Activated CD4-positive, alpha-beta T cell treated with anti-CD3 and anti-CD28 coated beads for 1 hour (primary cell): ENCODE data around the gene CCL26.
A peak's percentile ranks its signal among the peaks of the same experiment; 100 is the strongest.
"Not testable (repeated sequence)": the region's sequence is repeated elsewhere in the genome, so short reads cannot be mapped to it uniquely, and the experiment has no call there.

Source experiments
- DNase-seq: peaks from one replicate; pipeline ENCODE4 v3.0.0-alpha.2; 2020

Gene CCL26

DNA sequence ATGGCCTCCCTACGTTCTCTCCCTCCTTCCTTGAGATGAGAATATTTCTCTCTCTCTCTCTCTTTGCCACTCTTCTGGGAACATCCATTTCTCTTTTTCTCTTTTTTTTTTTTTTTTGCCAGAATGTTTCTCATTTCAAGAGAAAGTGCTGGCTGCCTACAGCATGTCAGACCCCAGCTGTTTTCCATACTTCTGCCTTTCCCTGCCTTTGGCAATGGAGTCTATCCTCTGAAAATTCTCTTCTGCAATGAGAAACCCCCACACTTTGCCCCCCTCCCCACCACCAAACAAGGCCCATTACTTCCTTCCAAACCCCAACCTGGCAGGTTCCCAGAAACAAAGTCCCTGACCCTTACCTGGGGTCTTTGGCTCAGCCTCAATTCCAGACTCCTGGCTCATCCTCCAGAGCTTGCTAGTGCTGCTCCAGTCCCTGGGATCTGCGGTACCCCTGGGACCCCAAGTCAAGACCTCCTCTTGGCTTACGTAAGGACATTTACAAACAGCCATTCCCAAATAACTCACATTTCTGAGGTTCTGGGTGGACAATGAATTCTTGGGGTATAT lies 17.4 kb upstream of the CCL26 start:
- DNase-seq = no peak

DNA sequence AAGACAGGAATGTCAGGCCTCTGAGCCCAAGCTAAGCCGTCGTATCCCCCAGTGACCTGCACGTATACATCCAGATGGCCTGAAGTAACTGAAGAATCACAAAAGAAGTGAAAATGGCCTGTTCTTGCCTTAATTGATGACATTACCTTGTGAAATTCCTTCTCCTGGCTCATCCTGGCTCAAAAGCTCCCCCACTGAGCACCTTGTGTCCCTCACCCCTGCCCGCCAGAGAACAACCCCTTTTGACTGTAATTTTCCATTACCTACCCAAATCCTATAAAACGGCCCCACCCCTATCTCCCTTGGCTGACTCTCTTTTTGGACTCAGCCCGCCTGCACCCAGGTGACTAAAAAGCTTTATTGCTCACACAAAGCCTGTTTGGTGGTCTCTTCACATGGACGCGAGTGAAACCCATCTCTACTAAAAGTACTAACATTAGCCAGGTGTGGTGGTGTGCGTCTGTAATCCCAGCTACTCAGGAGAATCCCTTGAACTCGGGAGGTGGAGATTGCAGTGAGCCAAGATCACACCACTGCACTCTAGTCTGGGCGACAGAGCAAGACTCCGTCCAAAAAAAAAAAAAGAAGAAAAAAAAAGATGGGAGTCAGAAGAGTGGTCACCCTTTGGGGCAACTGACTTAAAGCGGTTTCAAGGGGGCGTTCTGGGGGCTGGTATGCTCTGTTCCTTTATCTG lies 16.3 kb upstream of the CCL26 start:
- DNase-seq = not testable (repeated sequence)

DNA sequence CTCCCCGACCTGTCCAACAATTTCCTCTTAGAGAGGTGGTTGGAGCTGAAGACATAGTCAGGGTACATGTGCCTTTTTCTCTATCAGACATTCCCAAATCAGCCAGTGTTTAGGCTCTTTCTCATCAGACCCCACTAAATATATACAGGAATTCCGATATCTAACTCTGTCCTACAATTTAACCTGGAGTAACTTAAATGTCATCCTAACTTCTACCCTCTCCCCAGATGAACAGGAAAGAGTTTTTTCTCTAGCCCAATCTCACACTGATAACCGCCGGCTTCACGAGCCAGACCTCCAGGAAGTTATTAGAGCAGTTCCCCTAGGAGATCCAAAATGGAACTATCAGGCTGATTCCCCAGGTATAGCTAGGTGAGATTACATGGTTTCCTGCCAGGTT lies 11.0 kb upstream of the CCL26 start:
- DNase-seq = not testable (repeated sequence)

DNA sequence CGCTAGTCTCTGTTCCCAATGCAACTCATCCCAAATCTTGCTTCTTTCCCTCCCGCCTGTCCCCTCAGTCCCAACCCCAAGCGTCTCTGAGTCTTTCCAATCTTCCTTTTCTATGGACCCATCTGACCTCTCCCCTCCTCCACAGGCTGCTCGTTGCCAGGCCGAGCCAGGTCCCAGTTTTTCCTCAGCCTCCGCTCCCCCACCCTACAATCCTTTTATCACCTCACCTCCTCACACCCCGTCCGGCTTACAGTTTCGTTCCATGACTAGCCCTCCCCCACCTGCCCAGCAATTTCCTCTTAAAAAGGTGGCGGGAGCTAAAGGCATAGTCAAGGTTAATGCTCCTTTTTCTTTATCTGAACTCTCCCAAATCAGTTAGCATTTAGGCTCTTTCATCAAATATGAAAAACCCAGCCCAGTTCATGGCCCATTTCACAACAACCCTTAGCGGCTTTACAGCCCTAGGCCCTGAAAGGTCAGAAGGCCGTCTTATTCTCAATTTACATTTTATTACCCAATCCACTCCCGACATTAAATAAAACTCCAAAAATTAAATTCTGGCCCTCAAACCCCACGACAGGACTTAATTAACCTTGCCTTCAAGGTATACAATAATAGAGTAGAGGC lies 8.7 kb upstream of the CCL26 start:
- DNase-seq = not testable (repeated sequence)

DNA sequence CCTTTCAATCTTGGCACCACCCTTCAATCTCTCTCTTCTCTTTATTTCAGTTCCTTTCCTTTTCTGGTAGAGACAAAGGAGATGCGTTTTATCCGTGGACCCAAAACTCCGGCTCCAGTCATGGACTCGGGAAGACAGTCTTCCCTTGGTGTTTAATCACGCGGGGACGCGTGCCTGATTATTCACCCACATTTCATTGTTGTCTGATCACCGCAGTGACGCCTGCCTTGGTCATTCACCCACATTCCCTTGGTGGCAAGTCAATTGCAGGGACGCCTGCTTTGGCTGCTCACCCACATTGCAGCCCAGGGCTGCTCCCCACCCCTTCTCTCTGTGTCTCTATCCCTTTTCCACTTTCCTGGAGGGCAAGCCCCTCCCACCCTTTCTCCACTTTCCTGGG lies 7.5 kb upstream of the CCL26 start:
- not testable (repeated sequence) for DNase-seq

DNA sequence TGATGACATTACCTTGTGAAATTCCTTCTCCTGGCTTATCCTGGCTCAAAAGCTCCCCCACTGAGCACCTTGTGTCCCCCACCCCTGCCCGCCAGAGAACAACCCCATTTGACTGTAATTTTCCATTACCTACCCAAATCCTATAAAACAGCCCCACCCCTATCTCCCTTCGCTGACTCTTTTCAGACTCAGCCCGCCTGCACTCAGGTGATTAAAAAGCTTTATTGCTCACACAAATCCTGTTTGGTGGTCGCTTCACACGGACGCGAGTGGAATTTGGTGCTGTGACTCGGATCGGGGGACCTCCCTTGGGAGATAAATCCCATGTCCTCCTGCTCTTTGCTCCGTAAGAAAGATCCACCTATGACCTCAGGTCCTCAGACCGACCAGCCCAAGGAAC lies 7.0 kb upstream of the CCL26 start:
- not testable (repeated sequence) for DNase-seq

DNA sequence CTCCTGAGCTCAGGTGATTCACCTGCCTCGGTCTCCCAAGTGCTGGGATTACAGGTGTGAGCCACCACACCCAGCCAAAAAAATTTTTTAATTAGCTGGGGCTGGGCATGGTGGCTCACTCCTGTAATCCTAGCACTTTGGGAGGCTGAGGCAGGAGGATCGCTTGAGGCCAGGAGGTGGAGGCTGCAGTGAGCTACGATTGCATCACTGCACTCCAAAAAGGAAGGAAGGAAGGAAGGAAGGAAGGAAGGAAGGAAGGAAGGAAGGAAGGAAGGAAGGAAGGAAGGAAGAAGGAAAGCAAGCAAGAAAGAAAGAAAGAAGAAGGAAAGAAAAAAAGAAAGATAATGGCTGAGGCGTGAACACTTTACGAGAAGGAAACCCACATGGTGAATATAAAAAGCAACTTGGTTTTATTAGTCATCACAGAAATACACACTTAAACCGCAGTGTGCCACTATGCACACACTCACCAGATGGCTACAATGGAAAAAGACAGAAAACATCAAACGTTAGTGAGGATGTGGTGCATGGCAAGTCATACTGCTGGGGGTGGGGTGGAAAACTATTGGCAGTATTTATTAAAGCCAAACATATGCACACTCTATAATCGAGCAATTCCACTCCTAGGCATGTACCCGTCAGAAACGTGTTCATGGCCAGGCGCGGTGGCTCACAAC lies 4.4 kb upstream of the CCL26 start:
- peak; percentile 37 for DNase-seq

DNA sequence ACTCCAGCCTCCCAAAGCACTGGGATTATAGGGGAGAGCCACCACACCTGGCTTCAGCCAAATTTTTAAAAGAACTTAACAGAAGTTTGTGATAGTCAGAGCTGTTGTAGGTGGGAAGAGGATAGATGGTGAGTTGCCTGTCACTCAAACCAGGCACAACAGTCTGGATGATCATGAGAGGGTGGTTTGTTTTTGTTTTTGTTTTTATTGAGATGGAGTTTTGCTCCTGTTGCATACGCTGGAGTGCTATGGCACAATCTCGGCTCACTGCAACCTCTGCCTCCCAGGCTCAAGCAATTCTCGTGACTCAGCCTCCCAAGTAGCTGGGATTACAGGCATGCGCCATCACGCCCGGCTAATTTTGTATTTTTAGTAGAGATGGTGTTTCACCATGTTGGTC lies 1.9 kb upstream of the CCL26 start:
- not testable (repeated sequence) for DNase-seq

DNA sequence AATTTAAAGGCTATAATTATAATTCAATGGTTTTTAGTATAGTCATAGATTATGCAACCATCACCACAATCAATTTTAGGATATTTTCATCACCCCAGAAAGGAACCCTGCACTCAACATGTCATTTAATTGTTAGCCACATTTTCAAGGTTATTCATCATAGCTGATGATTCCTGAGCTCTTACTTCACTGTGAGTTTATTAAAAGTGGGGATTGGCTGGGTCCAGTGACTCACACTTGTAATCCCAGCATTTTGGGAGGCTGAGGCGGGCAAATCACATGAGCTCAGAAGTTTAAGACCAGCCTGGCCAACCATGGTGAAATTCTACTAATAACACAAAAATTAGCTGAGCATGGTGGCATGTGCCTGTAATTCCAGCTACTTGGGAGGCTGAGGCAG lies 787 bp downstream of the CCL26 start:
- no peak for DNase-seq

DNA sequence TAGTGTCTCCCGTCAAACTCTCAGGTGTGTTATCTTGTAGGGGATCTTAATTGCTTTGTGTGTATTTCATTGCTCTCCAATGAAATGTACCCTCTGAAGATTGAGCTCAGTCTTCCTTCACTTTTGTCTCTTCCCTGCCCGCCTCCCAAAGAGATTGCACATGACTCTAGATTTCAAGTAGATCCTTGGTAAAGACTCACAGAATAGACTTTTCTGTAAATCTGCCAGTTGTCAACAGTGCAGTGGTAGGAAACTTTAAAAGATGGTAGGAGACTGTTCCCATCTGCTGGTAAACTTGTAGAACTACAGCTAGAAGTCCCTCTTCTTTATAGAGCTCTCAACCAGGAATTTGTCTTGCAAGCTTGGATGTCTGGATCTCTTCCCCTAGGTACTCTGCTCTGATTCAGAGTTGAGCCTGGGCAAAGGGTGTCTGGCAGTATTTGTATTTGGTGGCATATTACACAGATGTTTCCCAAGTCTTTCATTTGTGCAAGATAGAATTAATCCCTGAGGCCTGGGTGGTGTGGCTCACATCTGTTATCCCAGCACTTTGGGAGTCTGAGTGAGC lies 9.6 kb downstream of the CCL26 start:
- DNase-seq = no peak

DNA sequence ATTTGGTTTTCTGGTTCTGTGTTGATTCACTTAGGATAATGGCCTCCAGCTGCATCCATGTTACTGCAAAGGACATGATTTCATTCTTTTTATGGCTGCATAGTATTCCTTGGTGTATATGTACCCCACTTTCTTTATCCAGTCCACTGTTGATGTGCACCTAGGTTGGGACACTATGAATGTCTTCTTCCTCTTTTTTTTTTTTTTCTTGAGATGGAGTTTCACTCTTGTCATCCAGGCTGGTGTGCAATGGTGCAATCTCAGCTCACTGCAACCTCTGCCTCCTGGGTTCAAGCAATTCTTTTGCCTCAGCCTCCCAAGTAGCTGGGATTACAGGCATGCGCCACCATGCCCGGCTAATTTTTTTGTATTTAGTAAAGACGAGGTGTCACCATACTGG lies 10.2 kb downstream of the CCL26 start:
- DNase-seq = not testable (repeated sequence)

DNA sequence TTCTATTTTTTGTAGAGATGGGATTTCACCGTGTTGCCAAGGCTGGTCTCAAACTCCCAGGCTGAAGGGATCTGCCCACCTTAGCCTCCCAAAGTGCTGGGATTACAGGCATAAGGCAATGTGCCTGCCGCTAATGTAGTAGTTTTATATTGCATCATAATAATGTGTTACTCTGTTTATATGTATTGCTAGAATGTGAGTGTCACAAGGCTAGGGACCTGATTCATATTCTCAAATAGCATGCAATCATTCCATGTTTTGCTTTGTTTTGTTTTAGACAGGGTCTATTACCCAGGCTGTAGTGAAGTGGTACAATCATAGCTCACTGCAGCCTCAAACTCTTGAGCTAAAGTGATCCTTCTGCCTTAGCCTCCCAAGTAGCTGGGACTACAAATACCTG lies 13.5 kb downstream of the CCL26 start:
- no peak for DNase-seq

DNA sequence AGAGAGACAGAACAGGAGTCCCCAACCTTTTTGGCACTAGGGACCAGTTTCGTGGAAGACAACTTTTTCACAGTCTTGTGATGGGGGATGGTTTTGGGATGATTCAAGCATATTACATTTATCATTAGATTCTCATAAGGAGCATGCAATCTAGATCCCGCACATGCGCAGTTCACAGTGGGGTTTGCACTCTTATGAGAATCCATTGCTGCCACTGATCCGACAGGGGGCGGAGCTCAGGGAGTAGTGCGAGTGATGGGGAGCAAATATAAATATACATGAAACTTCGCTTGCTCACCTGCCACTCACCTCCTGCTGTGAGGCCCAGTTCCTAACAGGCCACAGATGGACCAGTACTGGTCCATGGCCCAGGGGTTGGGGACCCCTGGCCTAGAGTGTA lies 14.2 kb downstream of the CCL26 start:
- DNase-seq = no peak

DNA sequence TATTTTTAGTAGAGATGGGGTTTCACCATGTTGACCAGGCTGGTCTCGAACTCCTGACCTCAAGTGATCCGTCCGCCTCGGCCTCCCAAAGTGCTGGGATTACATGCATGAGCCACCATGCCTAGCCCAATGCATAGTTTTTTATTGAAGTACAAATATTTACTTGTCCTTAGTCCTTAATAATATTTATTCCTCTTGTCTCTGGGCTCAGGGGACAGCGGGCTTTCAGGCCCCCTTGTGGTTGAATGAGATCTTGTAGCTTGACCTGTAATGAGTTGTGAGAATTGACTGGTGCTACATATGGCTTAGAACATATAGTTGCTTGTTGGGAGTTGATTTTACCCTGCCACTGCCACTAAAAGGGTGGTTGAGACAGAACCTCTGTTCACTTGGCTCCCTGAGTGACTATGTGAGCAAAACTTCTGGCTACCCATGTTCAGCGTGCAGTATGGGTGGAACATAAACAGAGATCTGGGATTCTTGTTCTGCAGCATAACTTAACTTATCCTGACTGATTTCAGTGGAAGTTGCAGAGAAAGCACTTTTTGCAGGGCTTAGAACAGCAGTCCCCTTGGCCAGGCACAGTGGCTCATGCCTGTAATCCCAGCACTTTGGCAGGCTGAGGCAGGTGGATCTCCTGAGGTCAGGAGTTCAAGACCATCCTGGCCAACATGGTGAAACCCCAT lies 14.9 kb downstream of the CCL26 start:
- no peak for DNase-seq

DNA sequence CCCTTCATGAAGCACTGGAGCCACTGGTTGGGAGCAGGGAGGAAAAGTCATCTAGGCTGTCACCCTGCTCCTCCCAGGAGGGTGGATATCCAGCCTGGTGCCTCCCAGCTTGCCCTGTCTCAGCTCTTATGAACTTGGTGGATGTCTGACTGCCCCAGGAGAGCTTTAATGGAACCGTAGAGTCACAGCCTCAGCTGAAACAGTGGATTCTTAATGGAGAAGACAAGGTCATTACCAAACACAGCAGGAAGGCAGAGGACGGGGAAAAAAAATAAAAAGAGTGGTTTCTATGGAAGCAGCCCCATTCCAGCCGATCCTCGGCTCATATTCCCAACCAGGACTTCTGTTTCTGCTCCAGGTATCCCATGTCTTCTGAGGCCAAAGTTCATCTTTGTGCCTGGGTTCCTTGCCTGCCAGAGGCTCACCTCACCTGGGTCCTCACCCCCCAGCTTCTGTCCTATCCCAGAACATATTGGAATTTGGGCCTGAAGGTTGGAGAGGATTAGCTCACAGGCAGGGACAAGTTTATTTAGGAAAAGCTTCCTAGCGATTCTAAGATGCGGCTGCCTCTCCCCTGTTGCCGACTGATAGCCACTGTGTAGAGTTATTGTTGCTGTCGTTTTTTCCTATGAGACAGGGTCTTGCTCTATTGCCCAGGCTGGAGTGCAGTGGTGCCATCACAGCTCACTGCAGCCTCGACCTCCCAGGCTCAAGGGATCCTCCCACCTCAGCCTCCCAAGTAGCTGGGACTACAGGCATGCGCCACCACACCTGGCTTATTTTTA lies 15.6 kb downstream of the CCL26 start:
- no peak for DNase-seq

DNA sequence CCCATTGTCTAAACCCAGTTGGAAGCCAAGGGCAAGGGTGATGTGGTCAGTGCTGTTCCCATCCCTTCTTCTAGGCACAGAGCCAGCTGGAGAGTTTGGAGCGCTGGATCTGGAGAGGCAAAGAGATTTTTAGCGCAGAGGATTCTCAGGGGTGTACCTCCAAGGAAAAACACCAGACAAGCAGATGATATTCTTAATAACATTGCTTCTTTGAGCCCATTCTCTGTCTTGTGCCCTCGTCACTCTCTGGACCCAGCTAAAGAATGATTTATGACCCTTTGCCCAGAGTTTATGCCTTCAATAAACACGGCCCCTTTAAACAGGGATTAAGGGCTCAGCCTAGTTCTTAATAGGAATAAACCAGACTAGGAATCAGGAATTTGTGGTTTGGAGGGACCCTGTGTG lies 28.6 kb downstream of the CCL26 start:
- no peak for DNase-seq

DNA sequence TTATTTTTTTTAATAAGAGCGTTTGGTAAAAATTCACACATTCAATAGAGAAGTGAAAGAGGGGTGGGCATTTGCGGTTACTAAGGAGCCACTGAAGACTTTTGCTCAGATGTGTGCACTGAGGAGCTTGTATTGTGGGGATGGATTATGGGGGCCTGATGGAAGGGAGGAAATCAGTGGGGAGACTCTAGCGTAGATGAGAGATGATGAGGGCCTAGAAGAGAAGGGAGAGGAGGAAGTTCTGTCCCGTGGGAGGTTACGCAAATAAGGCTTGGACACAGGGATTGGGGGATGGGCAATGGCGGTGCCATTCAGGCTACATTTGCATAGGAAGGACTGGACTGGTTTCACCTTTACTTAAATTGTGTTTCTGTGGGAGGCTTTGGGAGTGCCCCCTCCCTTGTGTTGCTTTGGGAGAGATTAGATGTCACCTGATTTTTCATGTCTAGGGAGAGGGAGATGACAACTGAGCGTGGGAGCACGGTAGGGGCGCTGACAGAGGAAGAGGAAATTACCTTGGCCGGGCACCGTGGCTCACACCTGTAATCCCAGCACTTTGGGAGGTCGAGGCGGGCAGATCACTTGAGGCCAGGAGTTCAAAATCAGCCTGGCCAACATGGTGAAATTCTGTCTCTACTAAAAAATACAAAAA lies 31.0 kb downstream of the CCL26 start:
- no peak for DNase-seq

DNA sequence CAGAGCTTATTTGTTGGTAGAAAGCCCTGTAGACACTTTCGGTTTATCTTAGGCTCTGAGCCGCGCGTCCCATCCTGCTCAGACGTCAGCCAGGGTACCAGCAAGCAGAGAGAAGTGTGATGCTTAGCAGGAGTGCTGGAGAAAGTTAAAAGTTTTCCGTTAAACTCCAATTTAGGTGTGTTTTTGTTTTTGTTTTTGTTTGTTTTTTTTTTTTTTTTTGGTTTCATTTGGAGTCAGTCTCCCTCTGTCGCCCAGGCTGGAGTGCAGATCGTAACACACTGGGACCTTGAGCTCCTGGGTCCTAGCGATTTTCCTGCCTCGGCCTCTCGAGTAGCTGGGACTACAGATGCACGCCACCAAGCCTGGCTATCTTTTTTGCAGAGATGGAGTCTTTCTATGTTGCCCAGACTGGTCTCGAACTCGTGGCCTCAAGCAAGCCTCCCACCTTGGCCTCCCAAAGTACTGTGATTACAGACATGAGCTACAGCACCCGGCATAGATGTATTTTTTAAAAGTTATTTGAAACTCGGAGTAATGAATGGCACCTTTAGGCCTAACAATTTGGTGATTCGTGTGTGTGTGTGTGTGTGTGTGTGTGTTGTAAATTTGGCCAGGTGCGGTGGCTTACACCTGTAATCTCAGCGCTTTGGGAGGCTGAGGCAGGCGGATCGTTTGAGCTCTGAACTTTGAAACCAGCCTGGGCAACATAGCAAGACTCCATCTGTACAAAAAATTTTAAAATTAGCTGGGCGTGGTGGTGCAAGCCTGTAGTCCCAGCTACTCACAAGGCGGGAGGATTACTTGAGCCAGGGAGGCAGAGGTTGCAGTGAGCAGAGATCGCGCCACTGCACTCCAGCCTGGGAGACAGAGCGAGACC lies 32.0 kb downstream of the CCL26 start:
- DNase-seq = no peak

DNA sequence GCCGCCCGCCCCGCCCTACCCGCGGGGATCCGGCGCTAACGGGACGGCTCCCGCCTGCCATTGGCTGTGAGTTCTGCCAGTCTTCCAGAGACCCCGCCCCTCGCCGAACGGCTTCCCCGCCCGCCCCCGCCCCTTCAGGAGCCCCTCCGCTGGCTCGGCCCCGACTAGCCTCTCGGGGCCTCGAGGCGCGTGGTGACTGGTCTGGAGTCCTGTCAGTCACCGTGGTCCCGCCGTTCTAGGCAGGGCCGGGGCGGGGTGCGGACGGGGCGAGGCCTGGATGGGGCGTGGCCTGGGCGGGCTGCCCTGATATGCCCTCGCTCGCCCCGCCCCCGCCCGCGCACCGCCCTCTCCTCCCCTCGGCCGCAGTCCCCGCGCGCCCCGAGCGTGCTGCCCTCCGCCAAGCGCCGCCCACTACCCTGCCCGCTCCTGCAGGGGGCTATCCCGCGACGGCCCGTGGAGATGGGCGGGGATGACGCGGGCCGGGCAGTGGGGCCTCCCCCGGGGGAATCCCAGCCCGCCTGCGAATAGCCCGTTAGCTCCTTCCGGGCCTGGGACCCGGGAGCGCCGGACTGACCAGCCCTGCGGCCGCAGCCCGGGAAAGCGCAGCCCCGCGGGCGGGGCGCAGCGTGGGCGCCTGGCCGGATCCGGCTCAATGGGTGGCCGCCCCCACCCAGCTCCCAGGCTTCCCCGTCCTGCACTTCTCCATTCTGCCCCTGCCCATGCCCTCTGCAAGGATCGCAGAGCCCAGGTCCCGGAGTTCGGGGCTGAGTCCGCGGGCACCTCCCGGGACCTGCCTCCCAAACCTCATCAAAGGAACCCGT lies 32.8 kb downstream of the CCL26 start:
- peak; percentile 99 for DNase-seq

DNA sequence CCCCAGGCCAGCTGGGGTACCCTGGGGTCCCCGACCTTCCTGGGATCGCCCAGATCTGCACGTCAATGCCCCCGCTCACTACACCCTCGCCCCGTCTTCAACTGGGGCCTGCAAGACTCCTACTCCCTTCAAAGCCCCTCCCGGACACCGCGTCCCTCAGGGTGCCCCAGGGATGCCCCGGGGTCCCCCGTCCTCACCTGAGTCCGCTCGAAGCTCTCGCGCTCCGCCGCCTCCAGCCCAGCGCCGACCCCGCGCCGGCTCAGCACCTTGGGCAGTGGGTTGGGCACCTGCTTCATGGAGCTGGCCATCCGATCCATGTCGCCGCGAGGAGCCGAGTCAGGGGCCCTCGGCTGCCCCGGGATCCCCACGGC lies 33.4 kb downstream of the CCL26 start, which contains the start of gene HIP1:
HIP1 (minus strand) TSS at position 338 of the 371 bp plus-strand sequence; CDS start at position 317, 21 bp downstream.
- DNase-seq = no peak
